Stomach (tissue), 9 donors: ENCODE data around the gene PDLIM4. TPM values are rescaled to one million over a fixed set of nuclear protein-coding genes. Genes with fewer than 3 reads are reported as not detected.

ENCODE experiments used
- DNase-seq, 2 donors: peaks; one replicate each; pipeline versions ENCODE4 v3.0.0 to v3.0.0-alpha.2; 2013 to 2019
- H3K27ac ChIP-seq, 5 donors: fragments of 200-600 bp in 4 of 5; sonication (generic) in 4 of 5; one replicate each; pipeline ENCODE4 v1.5.1; 2013 to 2019; ENCODE audit warnings: mild to moderate bottlenecking in 1 of 5, moderate library complexity in 1 of 5
- H3K27me3 ChIP-seq, 3 donors: fragments of 200-600 bp; sonication (generic); one replicate each; pipeline ENCODE4 v1.5.1; 2017 to 2019; ENCODE audit warnings: mixed run types in 1 of 3
- H3K36me3 ChIP-seq, 4 donors: fragments of 200-600 bp; sonication (generic); 1 replicate in 3 of 4; 2 replicates in 1 of 4; pipeline ENCODE4 v1.5.1; 2016 to 2019
- H3K4me1 ChIP-seq, 4 donors: fragments of 200-600 bp; sonication (generic); one replicate each; pipeline ENCODE4 v1.5.1; 2016 to 2019
- H3K4me3 ChIP-seq, 4 donors: fragments of 200-600 bp; sonication (generic) in 3 of 4; one replicate each; pipeline ENCODE4 v1.5.1; 2016 to 2019; ENCODE audit warnings: mild to moderate bottlenecking in 1 of 4
- H3K9me3 ChIP-seq, 4 donors: fragments of 200-600 bp; sonication (generic); one replicate each; pipeline ENCODE4 v1.5.1; 2016 to 2019
- EP300 ChIP-seq: sonication (generic); formaldehyde crosslinking; IDR thresholded peaks from one replicate; pipeline ENCODE4 v1.6.1; 2017; ENCODE audit warnings: antibody characterized with exemption
- POLR2A ChIP-seq, 4 donors: fragments of 450-650 bp; IDR thresholded peaks; one replicate each; pipeline ENCODE4 v1.6.1; 2016; ENCODE audit warnings: antibody characterized with exemption in 4 of 4, control low read depth in 2 of 4, mild to moderate bottlenecking in 1 of 4, moderate library complexity in 1 of 4
- POLR2AphosphoS5 ChIP-seq, 3 donors: sonication (generic); formaldehyde crosslinking; IDR thresholded peaks; one replicate each; pipeline ENCODE4 v1.6.1; 2016; ENCODE audit warnings: antibody characterized with exemption in 3 of 3
- whole genome bisulfite sequencing, 5 donors: extraction: QIAGEN DNeasy Blood & Tissue Kit in 3 of 5; methylation state at CpG; one replicate each; pipeline versions ENCODE4 v1.1.5 to v1.1.7; 2013 to 2018; 5-methylcytosine and 5-hydroxymethylcytosine counted together
- intact Hi-C: fragments of 100-400 bp; cut with DNase I; formaldehyde crosslinking; loops from one replicate; pipeline ENCODE4 v1.15.1; 2023; ENCODE audit warnings: low total_unique reads
- polyA plus RNA-seq, 3 donors: library from polyadenylated mRNA; stranded (reverse); fragments of 200-250 nt; gene quantifications; one replicate each; pipeline ENCODE4 v1.2.3, GENCODE V29; 2013
- total RNA-seq, 5 donors: library from RNA; depleted of rRNA; stranded (reverse); fragments of >200 nt; gene quantifications; one replicate each; pipeline versions ENCODE4 v1.1.0 to v1.2.3, GENCODE V29; 2014 to 2016
- TF ChIP-seq, protein P1 (sequence below), 7 experiments: fragments of 450-650 bp in 4 of 7; fragments of 200-600 bp in 3 of 7; sonication (generic) in 3 of 7; IDR thresholded peaks; one replicate each; pipeline ENCODE4 v1.5.1; 2016 to 2019; ENCODE audit warnings: antibody characterized with exemption in 7 of 7, control low read depth in 2 of 7, mild to moderate bottlenecking in 1 of 7
- donor health status: healthy with polysubstance abuse.
- donor health status: Bipolar disorder and iron deficiency.
- donor health status: healthy.

The PDLIM4 gene
- total and polyA plus RNA-seq, 8 donors = 11.2 to 52.4 (median 17.0) TPM; not detected in 1

DNA sequence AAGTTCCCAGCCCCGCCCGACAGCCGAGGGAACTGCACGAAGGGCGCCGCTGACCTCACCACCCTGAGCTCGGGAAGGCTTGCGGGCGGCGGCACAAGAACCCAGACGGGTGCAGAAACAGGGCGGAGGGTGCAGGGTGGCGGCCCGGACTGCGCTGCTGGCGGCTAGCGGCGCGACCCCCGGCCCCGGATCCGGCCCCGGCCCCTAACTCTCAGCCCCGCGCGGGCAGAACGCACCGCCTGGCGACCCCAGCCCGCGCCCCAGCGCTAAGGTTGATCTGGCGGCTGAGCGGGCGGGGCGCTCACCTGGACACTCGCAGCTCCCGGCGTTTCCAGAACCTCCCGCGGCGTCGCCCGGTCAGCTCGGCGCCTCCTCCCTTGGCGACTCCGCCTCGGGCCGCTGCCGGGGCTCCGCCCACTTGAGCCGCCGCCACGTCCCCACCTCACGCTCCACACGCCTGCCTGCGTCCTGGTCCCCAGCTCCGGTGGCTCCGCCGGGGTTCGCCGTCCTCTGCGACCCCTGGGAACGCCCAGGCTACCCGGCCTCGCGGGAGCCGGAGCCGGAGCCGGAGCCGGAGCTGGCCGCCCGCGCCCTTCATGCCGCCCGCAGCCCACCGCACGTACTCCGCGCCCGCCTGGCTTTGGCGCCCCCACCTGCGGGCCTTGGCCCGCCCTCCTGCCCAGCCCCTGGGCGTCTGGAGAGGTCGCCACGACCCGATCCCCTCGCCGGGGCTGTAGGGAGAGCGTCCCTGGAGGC, 29.8 kb upstream of the PDLIM4 start, which contains the start of gene P4HA2:
P4HA2 (minus strand) TSS at position 369 of the 756 bp plus-strand sequence. CDS start 9,227 bp downstream, outside the sequence.
- Histone ChIP-seq H3K27me3 (peaks cover 0 to 23% (median 0%) of the 10 kb centered on the region in 3 donors), H3K4me1 (peaks cover 43 to 55% (median 47%) of the 10 kb centered on the region in 4 donors), H3K4me3 (peak within 1 kb of the TSS; percentile 61 to 80 (median 72)), H3K36me3 (no peaks in the 10 kb centered on the region), H3K27ac (peak within 1 kb of the TSS; percentile 90 to 96 (median 93)), H3K9me3 (no peaks in the 10 kb centered on the region)
- intact Hi-C loops = no loop called here
- TF ChIP-seq POLR2A (IDR thresholded peaks at IDR 0.05) = peak in 1 of 4 donors; percentile 51
- no peak for TF ChIP-seq EP300
- TF ChIP-seq, protein P1, sequence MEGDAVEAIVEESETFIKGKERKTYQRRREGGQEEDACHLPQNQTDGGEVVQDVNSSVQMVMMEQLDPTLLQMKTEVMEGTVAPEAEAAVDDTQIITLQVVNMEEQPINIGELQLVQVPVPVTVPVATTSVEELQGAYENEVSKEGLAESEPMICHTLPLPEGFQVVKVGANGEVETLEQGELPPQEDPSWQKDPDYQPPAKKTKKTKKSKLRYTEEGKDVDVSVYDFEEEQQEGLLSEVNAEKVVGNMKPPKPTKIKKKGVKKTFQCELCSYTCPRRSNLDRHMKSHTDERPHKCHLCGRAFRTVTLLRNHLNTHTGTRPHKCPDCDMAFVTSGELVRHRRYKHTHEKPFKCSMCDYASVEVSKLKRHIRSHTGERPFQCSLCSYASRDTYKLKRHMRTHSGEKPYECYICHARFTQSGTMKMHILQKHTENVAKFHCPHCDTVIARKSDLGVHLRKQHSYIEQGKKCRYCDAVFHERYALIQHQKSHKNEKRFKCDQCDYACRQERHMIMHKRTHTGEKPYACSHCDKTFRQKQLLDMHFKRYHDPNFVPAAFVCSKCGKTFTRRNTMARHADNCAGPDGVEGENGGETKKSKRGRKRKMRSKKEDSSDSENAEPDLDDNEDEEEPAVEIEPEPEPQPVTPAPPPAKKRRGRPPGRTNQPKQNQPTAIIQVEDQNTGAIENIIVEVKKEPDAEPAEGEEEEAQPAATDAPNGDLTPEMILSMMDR (IDR thresholded peaks at IDR 0.05) = peak in 2 of 7 experiments; percentile 9 to 13
- peak in 2 of 3 donors; percentile 39 to 78 for TF ChIP-seq POLR2AphosphoS5 (IDR thresholded peaks at IDR 0.05)
- DNase-seq = peak; percentile 92 to 95
- WGBS, 5 donors = 0 to 2% (median 1%) methylated on average over 15 to 91 of the region's 92 CpGs

DNA sequence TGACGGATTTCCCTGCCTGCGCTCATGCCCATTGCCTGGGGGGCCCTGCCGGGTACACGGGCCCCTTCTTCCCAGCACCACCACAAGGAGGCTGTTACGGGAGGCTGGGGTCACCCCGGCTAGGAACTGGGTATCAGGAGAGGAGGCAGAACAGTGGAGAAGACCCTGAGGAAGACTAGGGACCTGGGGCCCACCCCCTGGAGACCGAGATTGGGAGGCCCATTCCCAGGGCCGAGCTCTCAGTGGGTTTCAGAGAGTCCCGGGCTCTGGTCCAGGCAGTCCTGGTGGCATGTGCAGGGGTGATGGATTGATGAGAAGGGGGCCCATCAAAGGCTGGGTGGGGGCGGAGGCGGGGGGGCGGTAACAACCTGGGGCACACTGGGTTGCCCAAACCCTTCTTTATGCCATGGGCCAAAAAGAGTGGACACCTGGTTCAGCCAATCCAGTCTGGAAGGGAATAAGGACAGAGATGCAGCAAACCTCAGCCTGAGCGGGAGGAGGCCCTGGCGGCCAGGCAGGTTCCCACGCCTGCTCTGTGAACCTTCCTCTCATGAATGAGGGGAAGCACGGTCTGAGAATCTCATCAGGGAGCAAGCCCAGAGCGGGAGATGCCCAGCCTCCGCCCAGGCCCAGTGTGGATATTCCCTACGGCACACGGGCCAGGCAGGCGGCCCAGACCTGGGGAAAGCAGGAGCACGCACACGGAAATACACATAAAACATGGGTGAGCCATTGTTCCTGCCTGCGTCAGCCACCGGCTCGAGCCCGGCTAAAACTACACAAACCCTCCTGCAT, 29.1 kb upstream of the PDLIM4 start:
- H3K36me3 ChIP-seq = no peaks in the 10 kb centered on the region
- H3K4me1 ChIP-seq = peaks cover 35 to 47% (median 43%) of the 10 kb centered on the region in 4 donors
- 64 to 80% (median 71%) methylated on average over 24 to 27 of the region's 27 CpGs for WGBS, 5 donors
- DNase-seq = peak in 1 of 2 donors; percentile 48
- peak overlapping the region; percentile 90 to 96 (median 93) for H3K27ac ChIP-seq
- no peak for TF ChIP-seq EP300
- TF ChIP-seq, protein P1 (IDR thresholded peaks at IDR 0.05) = no peak
- no peak for TF ChIP-seq POLR2AphosphoS5 (IDR thresholded peaks at IDR 0.05)
- no peak for TF ChIP-seq POLR2A (IDR thresholded peaks at IDR 0.05)
- peaks cover 0 to 23% (median 0%) of the 10 kb centered on the region in 3 donors for H3K27me3 ChIP-seq
- H3K4me3 ChIP-seq = peak overlapping the region; percentile 61 to 80 (median 72)
- no peaks in the 10 kb centered on the region for H3K9me3 ChIP-seq
- intact Hi-C loops = no loop called here

DNA sequence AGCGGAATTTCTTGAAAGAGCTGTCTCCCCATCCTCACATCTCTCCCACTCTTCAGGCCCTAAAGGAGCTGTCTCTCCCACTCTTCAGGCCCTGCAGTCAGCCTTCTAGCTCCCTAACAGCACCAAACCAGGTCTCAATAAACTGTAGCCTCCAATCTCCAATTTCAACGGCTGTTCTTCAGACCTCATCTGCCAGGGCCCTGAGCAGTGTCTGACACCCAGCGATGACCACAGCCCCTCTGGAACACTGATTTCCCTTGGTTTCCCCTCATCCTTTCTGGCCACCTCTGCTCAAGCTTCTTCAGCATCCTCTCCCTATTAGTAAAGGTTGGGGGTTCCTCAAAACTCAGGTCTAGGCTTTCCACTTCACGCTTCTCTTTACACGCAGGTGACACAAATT, 28.3 kb upstream of the PDLIM4 start:
- no peak overlapping the region for H3K4me3 ChIP-seq
- no peaks in the 10 kb centered on the region for H3K36me3 ChIP-seq
- intact Hi-C loops = no loop called here
- H3K27me3 ChIP-seq = peaks cover 0 to 23% (median 0%) of the 10 kb centered on the region in 3 donors
- no peaks in the 10 kb centered on the region for H3K9me3 ChIP-seq
- no peak overlapping the region for H3K27ac ChIP-seq
- 93 to 100% (median 97%) methylated on average over 5 of the region's 5 CpGs for WGBS, 5 donors
- H3K4me1 ChIP-seq = peaks cover 27 to 39% (median 36%) of the 10 kb centered on the region in 4 donors
- TF ChIP-seq, protein P1 (IDR thresholded peaks at IDR 0.05) = no peak
- TF ChIP-seq POLR2AphosphoS5 (IDR thresholded peaks at IDR 0.05) = no peak
- no peak for DNase-seq

DNA sequence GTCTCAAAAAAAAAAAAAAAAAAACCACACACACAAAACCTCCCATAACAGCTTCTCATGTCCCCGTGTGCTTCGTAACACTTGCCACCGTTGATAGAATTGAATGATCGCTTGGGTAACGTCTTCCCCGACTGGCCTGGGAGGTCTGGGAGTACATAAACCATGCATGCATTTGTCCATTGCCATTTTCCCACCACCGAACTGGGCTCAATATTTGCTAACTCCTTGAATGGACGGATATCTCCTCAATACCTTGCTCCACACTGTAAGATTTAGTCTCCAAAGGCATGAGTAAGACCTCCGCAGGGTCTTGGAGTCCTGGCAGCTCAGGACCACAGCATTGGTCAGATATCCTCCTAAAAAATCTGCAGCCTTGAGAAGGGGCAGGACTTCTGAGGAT, 26.6 kb upstream of the PDLIM4 start:
- Histone ChIP-seq H3K4me3 (no peak overlapping the region), H3K27me3 (peaks cover 0 to 23% (median 0%) of the 10 kb centered on the region in 3 donors), H3K36me3 (no peaks in the 10 kb centered on the region), H3K4me1 (peaks cover 14 to 23% (median 21%) of the 10 kb centered on the region in 4 donors), H3K9me3 (no peaks in the 10 kb centered on the region), H3K27ac (no peak overlapping the region)
- TF ChIP-seq EP300 = no peak
- no peak for TF ChIP-seq POLR2AphosphoS5 (IDR thresholded peaks at IDR 0.05)
- TF ChIP-seq POLR2A (IDR thresholded peaks at IDR 0.05) = no peak
- TF ChIP-seq, protein P1 (IDR thresholded peaks at IDR 0.05) = no peak
- intact Hi-C loops = no loop called here
- WGBS, 5 donors = 87 to 97% (median 88%) methylated on average over 9 of the region's 9 CpGs
- no peak for DNase-seq
